Smooth muscle cell (in vitro differentiated cells): ENCODE measurements around the gene MAP7. TPM values are rescaled to one million over a fixed set of nuclear protein-coding genes. Genes with fewer than 3 reads are reported as not detected.

Experiments
- DNase-seq: peaks from one replicate; lab custom pipeline; 2025; ENCODE audit not compliant: unreplicated experiment; lab: John Stamatoyannopoulos, UW
- H2AFZ ChIP-seq: fragments of 200-600 bp; sonication (generic); 2 replicates; pipeline ENCODE4 v1.6.0; 2016; ENCODE audit warnings: antibody characterized with exemption, low read depth, mild to moderate bottlenecking
- H3F3A ChIP-seq: fragments of 200-600 bp; sonication (generic); 2 replicates; pipeline ENCODE4 v1.6.0; 2017; ENCODE audit warnings: antibody characterized with exemption, low read depth
- H3K27ac ChIP-seq: fragments of 200-600 bp; sonication (generic); 2 replicates; pipeline ENCODE4 v1.5.1; 2016; ENCODE audit warnings: low read depth, mild to moderate bottlenecking
- H3K27me3 ChIP-seq: fragments of 200-600 bp; sonication (generic); 2 replicates; pipeline ENCODE4 v1.6.1; 2016; ENCODE audit warnings: low read depth, mild to moderate bottlenecking
- H3K36me3 ChIP-seq: fragments of 200-600 bp; sonication (generic); 2 replicates; pipeline ENCODE4 v1.5.1; 2016; ENCODE audit warnings: low read depth
- H3K4me1 ChIP-seq: fragments of 200-600 bp; sonication (generic); 2 replicates; pipeline ENCODE4 v1.5.1; 2016; ENCODE audit warnings: low read depth
- H3K4me2 ChIP-seq: fragments of 200-600 bp; sonication (generic); 2 replicates; pipeline ENCODE4 v1.6.0; 2016; ENCODE audit warnings: mild to moderate bottlenecking
- H3K4me3 ChIP-seq: fragments of 200-600 bp; sonication (generic); 2 replicates; pipeline ENCODE4 v1.5.1; 2016; ENCODE audit warnings: mild to moderate bottlenecking
- H3K79me2 ChIP-seq: fragments of 200-600 bp; sonication (generic); 2 replicates; pipeline ENCODE4 v1.6.0; 2016; ENCODE audit warnings: low read depth, mild to moderate bottlenecking
- H3K9ac ChIP-seq: fragments of 200-600 bp; sonication (generic); 2 replicates; pipeline ENCODE4 v1.6.0; 2016; ENCODE audit warnings: low read depth
- H3K9me3 ChIP-seq: fragments of 200-600 bp; sonication (generic); replicated peaks from 2 replicates; pipeline ENCODE4 v1.5.1; 2016; ENCODE audit warnings: low read depth
- H4K20me1 ChIP-seq: fragments of 200-600 bp; sonication (generic); 2 replicates; pipeline ENCODE4 v1.6.0; 2016; ENCODE audit warnings: low read depth
- WGBS: methylation state at CpG from one replicate; pipeline ENCODE4 v1.1.7; 2016; ENCODE audit warnings: low lambda C conversion rate; 5-methylcytosine and 5-hydroxymethylcytosine counted together
- polyA plus RNA-seq: library from polyadenylated mRNA; unstranded; fragments of >200 nt; fragmentation: Nextera tagmentation; extraction: Ambion mirVana; gene quantifications from 2 replicates; pipeline ENCODE4 v1.2.1, GENCODE V29; 2016
- total RNA-seq: library from RNA; depleted of rRNA; stranded (reverse); fragments of >200 nt; gene quantifications from 2 replicates; pipeline ENCODE4 v1.2.3, GENCODE V29; 2014
- TF ChIP-seq, protein P1 (sequence below): fragments of 200-600 bp; sonication (generic); IDR thresholded peaks from 2 replicates; pipeline ENCODE4 v1.5.1; 2017; ENCODE audit warnings: borderline replicate concordance, mild to moderate bottlenecking, antibody characterized with exemption; ENCODE audit not compliant: insufficient read depth, poor library complexity, severe bottlenecking

Gene MAP7
- total and polyA plus RNA-seq, 2 experiments from 2014 or later, result 1.6 to 8.2 TPM

DNA sequence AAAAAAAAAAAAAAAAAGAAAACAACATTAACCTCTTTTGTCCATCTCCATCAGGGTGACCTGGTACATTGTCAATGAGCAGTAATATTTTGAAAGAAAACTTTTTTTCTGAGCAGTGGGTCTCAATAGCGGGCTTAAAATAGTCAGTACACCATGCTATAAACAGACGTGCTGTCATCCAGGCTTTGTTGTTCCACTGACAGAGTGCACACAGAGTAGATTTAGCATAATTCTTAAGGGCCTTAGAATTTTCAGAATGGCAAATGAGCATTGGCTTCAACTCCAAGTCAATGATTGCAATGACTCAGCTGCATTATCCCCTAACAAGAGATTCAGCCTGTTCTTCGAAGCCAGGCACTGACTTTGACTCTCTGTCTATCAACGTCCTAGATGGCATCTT, 35.6 kb downstream of the MAP7 start:
- Histone ChIP-seq H3K36me3 (no peaks in the 10 kb centered on the region), H3K4me3 (no peak overlapping the region), H3K9ac (no peak overlapping the region), H3K9me3 (no peaks in the 10 kb centered on the region), H3K27me3 (no peaks in the 10 kb centered on the region), H3K79me2 (no peaks in the 10 kb centered on the region), H3K4me1 (no peaks in the 10 kb centered on the region), H3F3A (no peaks in the 10 kb centered on the region), H3K27ac (no peak overlapping the region), H4K20me1 (no peaks in the 10 kb centered on the region), H3K4me2 (no peak overlapping the region), H2AFZ (no peak overlapping the region)
- no peak for DNase-seq
- TF ChIP-seq, protein P1, sequence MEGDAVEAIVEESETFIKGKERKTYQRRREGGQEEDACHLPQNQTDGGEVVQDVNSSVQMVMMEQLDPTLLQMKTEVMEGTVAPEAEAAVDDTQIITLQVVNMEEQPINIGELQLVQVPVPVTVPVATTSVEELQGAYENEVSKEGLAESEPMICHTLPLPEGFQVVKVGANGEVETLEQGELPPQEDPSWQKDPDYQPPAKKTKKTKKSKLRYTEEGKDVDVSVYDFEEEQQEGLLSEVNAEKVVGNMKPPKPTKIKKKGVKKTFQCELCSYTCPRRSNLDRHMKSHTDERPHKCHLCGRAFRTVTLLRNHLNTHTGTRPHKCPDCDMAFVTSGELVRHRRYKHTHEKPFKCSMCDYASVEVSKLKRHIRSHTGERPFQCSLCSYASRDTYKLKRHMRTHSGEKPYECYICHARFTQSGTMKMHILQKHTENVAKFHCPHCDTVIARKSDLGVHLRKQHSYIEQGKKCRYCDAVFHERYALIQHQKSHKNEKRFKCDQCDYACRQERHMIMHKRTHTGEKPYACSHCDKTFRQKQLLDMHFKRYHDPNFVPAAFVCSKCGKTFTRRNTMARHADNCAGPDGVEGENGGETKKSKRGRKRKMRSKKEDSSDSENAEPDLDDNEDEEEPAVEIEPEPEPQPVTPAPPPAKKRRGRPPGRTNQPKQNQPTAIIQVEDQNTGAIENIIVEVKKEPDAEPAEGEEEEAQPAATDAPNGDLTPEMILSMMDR, result no peak
- WGBS, result 87% methylated on average over 4 of the region's 4 CpGs

DNA sequence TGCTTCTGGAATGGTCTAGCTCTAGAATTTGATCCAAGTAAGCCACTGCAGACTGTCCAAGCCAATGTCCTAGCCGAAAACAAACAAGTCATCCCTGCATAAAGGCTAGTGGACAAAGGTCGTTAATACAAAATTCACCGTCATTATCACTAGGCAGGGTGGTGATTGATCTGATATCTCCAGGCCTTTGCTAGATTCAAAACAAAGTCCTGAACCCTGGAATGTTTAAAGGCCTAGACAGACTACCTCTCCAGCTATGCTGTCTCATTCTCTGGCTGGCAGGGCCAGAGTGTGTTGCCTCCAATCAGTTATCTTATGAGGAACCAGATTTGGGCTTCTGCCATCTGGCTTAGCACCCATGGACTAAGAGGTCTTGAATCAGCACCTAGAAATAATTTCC, 38.3 kb downstream of the MAP7 start:
- TF ChIP-seq, protein P1, result no peak
- no peak for DNase-seq
- no peak overlapping the region for H3K27ac ChIP-seq
- H3K9me3 ChIP-seq, result no peaks in the 10 kb centered on the region
- no peaks in the 10 kb centered on the region for H3K4me1 ChIP-seq
- H3K27me3 ChIP-seq, result no peaks in the 10 kb centered on the region
- H3K4me3 ChIP-seq, result no peak overlapping the region
- no peaks in the 10 kb centered on the region for H4K20me1 ChIP-seq
- no peaks in the 10 kb centered on the region for H3K79me2 ChIP-seq
- no peak overlapping the region for H3K4me2 ChIP-seq
- H2AFZ ChIP-seq, result no peak overlapping the region
- no peak overlapping the region for H3K9ac ChIP-seq
- H3F3A ChIP-seq, result no peaks in the 10 kb centered on the region
- no peaks in the 10 kb centered on the region for H3K36me3 ChIP-seq
- 89% methylated on average over 3 of the region's 3 CpGs for WGBS

DNA sequence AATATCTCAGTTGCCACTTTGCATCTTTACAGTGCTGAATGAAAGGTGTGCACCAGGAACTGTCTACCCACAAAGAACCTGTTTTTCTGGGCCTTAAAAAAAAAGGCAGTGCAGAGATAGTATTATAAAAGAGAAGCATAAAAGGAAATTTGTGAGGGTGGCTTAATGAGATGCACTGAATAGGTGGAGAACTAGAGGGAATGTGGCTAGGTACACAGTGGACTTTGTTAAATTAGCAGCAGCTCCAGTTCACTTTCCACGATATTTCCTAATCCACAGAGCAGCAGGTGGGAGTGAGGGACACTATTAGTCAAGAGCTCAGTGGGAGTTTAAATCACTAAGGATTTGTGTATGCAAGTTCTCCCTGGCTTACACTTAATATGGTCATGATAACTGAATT, 38.8 kb downstream of the MAP7 start:
- H3K4me3 ChIP-seq, result no peak overlapping the region
- no peaks in the 10 kb centered on the region for H3K9me3 ChIP-seq
- no peaks in the 10 kb centered on the region for H3K79me2 ChIP-seq
- H4K20me1 ChIP-seq, result no peaks in the 10 kb centered on the region
- 78% methylated on average over 1 of the region's 1 CpG for WGBS
- H3K27me3 ChIP-seq, result no peaks in the 10 kb centered on the region
- no peak overlapping the region for H3K4me2 ChIP-seq
- no peaks in the 10 kb centered on the region for H3K4me1 ChIP-seq
- DNase-seq, result no peak
- H2AFZ ChIP-seq, result no peak overlapping the region
- TF ChIP-seq, protein P1, result no peak
- no peak overlapping the region for H3K27ac ChIP-seq
- no peaks in the 10 kb centered on the region for H3F3A ChIP-seq
- no peaks in the 10 kb centered on the region for H3K36me3 ChIP-seq
- no peak overlapping the region for H3K9ac ChIP-seq

DNA sequence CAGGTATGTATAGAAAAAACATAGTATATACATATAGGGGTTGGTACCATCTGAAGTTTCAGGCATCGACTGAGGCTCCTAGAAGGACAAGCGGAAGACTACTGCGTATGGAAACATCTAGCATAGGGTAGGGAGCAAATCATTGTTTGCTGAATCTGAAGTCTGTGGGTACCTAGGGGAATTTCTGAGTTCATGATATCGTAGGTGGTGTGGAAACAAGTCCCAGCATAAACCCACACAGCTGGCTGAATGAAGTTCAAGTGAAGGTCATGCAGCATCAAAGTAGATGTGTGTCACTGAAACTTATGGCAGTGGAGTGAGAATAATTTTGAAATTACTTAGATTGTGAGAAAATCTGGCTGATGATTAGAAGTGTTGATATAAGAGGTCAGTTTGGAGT, 39.4 kb downstream of the MAP7 start:
- H3K9me3 ChIP-seq, result no peaks in the 10 kb centered on the region
- TF ChIP-seq, protein P1, result no peak
- no peaks in the 10 kb centered on the region for H3K79me2 ChIP-seq
- H3K4me1 ChIP-seq, result no peaks in the 10 kb centered on the region
- H3K9ac ChIP-seq, result no peak overlapping the region
- no peak for DNase-seq
- H3K27me3 ChIP-seq, result no peaks in the 10 kb centered on the region
- H3K4me2 ChIP-seq, result no peak overlapping the region
- H3K27ac ChIP-seq, result no peak overlapping the region
- no peak overlapping the region for H2AFZ ChIP-seq
- 94% methylated on average over 4 of the region's 4 CpGs for WGBS
- no peaks in the 10 kb centered on the region for H3F3A ChIP-seq
- H3K4me3 ChIP-seq, result no peak overlapping the region
- no peaks in the 10 kb centered on the region for H4K20me1 ChIP-seq
- H3K36me3 ChIP-seq, result no peaks in the 10 kb centered on the region
